NK-92 (cell line): ENCODE measurements around the gene TBC1D16.

Source experiments
- DNase-seq: peaks from one replicate; lab custom pipeline; 2025; ENCODE audit not compliant: unreplicated experiment; lab: John Stamatoyannopoulos, UW

Gene TBC1D16

DNA sequence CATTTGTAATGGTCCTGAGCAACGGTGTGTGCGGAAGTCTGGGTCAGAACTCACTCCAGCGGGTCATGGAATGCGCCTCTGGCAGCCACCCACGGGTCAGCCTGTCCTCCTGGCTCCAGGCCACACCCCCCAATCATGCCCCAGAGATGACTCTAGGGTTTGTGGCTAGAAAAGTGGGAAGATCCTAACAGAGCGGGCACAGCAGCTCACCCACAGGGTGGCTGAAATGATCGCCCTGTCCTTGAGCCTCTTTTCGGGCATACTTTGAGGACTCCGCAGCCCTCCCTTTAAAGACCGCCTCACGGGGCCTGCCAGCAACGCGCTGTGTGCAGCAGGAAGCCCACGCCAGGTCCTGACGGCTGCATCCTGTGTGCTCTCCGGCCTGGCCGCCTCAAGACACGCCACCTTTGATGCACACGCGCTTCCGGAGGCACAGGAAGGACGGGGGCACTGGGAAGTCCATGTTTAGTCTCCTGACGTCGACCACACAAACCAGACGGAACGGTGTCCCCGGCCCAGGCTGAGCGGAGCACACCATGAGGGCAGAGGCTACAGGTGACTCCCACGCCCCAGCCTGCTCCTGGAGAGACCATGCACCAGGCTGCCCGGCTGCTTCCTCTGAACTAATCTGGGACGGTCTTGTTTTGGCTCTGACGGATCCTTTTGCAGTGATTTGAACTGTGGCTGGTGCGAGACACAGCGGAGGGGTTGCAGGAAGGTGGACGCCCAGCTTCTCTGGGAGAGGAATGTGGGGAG lies 92.9 kb downstream of the TBC1D16 start:
- no peak for DNase-seq

GRCh38 chr17:79942011-79942405 lies 93.7 kb downstream of the TBC1D16 start:
- DNase-seq, result no peak

GRCh38 chr17:79941088-79942010 lies 94.3 kb downstream of the TBC1D16 start:
- no peak for DNase-seq

- DNase-seq, result no peak
These were observed 95.1 kb downstream of the TBC1D16 start for GRCh38 chr17:79940459-79941087.

DNA sequence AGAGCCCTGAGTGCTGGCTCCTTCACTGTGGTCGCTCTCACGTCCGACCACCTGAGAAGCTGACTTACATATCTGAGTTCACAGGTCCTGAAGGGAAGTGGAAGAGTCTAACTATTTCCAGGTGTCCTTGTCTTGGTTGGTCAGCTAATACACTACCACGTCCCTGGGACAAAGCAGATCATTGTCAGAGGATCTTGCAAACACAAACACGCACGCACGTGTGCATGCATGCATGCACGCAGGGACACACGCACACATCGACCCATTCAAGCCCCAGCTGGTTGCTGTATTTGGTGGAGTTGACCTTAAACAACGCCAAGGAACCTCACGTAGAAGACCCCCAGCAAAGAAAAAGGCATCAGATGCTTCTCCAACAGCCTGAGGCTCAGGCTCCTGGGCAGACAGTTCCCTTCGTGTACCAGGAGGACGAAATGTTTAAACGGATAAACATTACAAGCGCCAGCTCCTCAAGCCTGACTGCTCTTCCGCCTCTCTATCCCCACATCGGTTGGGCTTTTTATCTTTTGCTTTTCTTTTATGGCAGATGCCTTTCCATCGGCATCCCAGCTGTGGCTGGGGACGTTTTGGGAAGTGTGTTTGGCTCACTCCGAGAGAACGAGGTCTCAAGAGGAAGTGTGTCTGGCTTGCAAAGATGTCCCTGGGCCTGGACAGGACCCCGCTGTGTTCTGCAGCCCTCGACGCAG lies 95.8 kb downstream of the TBC1D16 start:
- DNase-seq, result no peak

- no peak for DNase-seq
These were observed 96.6 kb downstream of the TBC1D16 start for GRCh38 chr17:79939094-79939435.

DNA sequence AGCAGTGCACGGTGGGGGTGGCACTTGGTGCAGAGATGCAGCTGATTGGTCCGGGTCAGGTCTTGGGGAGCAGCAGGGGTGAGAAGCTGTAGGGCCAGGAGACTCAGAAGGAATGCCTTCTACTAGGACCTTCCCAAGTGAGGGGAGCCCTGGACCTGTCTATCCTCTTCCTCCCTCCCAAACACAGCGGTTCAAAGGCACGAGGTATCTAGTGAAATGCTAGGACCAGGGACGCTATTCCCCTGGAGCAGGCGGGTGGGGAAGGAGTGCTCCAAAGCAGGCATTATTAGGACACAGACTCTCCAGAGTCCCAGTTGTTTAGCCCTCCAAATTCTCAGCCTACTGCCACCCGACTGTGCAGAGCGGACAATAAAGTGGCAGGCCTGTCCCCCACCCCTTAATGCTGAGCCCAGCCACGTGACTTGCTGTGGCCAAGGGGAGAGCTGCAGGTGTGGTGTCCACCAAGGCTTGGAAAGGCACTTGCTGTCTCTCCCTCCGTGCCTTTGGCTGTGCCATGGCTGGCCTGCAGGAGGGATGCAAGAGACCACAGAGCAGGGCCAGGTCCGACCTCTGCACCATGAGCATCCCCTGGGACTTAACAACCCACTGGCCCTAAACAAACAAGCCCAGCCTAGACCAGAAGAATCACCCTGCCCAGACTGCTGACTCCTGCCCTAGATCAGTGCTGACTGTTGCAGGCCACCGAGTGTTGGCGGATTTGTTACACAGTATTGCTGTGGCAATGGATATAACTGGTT lies 97.2 kb downstream of the TBC1D16 start:
- no peak for DNase-seq

- DNase-seq, result no peak
These were observed 98.0 kb downstream of the TBC1D16 start for GRCh38 chr17:79937391-79938335.

GRCh38 chr17:79936641-79937381 lies 98.9 kb downstream of the TBC1D16 start:
- no peak for DNase-seq

DNA sequence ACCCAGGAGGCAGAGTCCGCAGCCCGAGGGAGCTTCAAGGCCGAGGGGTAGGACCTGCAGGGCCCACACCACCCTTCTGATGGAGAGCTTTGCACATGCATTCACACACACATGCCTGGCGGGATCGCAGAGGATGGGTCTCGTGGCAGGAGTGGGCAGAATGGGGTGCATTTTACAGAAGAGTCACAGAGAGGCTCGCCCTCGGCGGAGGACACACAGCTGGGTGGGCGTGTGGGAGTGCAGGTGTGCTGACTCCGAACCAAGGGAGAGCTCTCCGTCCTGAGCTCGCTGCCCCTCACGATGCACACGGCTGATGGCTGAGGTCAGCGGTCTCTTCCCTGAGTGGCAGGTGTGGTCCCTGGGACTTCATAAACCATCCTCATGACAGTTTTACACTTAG lies 99.6 kb downstream of the TBC1D16 start:
- no peak for DNase-seq

- DNase-seq, result no peak
These were observed 100.3 kb downstream of the TBC1D16 start for GRCh38 chr17:79935197-79935885.

DNA sequence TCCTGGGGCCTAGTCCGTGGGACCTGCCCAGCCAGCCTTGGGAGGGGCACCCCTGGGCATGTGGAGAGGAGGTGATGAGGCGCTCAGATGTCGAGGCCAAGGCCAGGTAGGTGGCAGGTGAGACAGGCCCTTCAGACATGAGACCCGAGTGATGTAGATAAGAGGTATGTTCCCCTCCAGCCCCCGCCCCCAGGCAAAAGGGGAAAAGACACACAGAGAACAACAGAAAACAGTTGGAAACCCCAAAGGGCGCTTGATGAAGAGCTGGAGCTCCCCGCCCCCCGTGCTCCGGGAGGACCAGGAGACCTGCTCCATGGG lies 101.1 kb downstream of the TBC1D16 start:
- DNase-seq, result no peak

GRCh38 chr17:79933863-79934652 lies 101.6 kb downstream of the TBC1D16 start:
- no peak for DNase-seq

DNA sequence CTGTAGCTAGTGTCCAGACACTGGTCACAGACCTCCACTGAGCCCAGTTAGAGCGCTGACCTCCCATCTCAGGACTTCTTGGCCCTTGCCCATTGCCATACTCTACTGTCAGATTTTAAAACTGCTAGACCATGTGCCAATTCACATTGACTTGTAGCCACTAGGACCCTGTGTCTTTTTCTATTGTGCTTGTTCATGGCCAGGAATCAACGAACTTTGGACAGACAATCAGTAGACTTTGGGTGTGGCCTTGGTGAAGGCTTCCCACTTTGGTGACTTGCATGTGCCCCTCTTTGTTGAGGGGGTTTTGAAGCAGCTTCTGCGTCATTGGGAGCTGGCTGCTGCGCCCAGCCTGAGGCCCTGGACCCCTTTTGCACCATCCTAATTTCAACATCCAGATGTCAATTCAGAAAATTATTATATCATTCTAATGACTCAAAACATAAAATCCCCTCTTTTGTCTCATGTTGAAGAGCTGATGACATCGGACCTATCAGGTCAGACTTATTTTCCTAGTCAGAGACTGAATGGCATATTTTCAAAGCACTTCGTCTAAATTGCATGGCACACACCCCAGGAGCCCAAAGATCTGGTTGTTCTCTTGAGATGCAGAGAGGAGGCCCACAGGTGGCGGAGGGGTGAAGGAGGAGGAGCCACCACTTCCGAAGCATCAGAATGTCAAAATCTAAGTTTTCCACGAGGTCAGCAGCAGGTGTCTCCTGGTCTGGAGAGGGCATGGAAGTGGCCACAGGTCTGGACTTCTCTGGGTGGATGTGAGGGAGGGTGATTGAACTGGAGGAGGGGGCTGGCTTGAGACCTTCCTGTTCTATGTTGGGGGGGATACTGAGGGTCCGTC lies 103.0 kb downstream of the TBC1D16 start:
- DNase-seq, result no peak

DNA sequence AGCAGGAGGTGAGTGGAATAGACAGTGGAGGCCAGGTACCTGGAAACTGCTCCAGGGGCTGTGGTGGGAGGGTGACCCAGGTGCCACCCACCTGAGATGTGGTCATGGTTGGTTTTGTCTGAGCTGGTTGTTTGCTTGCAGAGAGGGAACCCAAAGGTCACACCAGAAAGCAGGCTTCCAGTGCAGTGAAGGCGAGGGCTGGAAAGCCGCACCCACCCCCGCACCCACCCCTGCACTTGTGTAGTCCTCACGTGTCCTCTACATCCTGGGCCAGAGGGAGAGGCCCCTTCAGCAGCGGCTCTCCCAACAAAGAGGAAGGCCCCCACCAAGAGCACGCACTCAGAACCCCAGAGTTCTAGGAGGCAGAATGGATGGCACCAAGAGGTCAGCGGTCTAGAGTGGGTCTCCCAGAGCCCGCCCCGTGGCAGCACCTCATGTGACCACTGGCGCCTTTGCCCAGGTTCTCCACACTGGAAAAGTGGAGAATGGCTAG lies 103.8 kb downstream of the TBC1D16 start:
- no peak for DNase-seq
